ENCODE results near the gene SHISA6.
"Not testable (repeated sequence)": the region's sequence is repeated elsewhere in the genome, so short reads cannot be mapped to it uniquely, and the experiment has no call there.

The SHISA6 gene

DNA sequence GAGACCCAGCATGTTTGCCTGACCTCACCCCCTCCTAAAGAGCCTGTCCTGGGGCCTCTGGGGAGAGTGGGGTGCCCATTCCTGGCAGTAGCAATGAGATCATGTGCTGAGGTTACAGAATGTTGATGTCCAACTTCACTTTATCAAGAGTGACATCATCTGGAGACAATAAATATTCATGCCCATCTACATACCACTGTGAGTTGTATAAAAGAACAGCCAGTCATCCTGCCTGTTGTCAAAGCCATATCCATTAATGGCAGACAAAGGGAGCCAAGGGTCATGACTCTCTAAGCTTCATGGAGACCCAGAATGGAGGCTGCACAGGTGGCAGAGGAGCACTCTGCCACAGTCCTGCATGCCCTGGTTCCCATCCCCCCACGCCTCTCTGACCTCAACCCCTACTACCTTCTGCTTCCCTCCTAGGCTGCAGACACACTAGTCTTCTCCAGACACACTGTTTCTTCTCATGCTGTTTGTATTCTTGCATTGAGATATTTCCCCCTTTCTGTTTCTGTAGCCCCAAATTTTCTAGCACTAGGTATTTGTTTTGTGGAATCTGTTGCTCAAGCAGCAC lies 27.1 kb downstream of the SHISA6 start:
- no peak for DNase-seq

DNA sequence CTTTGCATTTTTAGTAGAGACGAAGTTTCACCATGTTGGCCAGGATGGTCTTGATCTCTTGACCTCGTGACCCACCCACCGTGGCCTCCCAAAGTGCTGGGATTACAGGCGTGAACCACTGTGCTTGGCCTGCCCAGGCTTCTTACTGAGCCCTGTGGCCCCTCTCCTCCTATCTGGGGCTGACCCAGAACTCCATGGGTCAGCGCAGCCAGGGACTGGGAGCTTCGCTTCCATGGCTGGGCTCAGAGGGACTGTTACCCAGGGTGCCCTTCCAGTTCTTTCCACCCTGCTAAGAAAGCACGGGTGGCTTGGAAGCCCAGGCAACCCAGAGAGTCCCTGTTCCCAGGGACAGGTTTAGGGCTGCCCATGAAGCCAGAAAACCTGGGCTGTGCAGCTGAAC lies 28.2 kb downstream of the SHISA6 start:
- DNase-seq, result no peak

DNA sequence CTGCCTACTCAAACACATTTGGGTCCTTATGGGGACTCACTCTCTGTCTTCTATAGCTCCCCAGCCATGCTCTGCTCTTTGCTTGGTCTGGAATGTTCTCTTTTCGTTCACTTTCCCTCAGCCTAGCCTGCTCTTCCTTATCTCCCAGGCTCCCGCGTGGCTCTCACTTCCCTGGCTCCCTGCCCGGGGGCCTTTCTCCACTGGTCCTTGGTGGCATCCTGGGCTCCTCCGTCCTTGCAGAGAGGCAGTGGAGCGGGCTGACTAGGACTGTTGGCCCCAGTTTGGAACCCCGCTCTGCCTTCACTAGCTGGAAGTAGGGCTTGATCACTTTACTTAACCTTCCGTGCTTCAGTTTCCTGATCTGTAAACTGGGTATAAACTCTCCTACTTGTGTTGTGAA lies 31.2 kb downstream of the SHISA6 start:
- DNase-seq, result no peak

DNA sequence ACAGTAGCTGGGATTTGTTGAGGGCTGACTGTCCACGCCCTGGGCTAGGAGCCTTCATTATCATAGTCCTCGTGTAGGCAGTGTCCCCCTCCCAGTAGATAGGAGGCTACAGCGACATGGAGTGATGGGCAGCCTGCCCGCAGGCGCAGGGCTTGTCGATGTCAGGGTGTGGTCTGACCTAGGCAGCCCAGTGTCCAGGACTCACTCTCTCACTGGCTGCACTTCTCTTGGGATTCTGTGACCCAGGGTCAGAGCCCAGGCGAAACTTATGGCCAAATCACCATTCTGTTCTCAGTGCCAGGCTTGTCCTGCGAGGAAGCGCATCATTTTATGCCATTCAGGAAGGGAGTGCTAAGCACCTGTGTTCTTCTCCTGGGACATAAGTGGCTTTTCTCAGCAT lies 32.6 kb downstream of the SHISA6 start:
- DNase-seq, result no peak

DNA sequence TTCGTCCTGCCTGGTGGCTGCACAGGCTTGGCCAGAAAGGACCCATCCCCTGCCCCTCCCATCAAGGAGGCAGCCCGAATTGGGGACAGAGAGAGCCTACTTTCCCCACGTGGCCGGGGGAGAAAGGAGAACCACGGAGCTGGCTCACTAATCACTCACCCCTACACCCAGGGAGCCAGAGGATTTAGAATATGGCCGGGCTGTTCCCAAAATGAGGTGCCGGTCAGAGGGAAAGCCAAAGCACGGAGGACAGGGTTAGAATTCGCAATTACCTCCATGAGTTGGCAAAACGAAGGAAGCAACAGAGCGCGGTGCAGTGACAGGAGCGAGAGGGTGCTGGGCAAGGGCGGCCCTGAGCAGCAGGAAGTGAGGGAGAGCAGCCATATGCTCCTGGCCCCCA lies 33.1 kb downstream of the SHISA6 start:
- DNase-seq, result no peak

DNA sequence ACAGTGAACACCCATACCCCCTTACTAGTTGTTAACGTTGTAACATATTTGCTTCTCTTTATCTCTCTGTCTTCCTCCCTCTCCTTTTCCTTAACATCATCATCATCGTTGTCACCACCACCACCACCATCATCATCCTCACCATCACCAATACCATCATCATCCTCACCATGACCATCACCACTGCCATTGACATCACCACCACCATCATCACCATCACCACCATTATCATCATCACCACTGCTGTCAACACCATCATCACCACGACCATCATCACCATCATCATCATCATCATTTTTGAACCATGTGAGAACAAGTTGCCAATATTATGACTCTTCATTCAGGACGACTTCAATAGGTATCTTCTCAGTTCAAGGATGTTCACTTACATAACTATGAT lies 35.5 kb downstream of the SHISA6 start:
- DNase-seq, result no peak

DNA sequence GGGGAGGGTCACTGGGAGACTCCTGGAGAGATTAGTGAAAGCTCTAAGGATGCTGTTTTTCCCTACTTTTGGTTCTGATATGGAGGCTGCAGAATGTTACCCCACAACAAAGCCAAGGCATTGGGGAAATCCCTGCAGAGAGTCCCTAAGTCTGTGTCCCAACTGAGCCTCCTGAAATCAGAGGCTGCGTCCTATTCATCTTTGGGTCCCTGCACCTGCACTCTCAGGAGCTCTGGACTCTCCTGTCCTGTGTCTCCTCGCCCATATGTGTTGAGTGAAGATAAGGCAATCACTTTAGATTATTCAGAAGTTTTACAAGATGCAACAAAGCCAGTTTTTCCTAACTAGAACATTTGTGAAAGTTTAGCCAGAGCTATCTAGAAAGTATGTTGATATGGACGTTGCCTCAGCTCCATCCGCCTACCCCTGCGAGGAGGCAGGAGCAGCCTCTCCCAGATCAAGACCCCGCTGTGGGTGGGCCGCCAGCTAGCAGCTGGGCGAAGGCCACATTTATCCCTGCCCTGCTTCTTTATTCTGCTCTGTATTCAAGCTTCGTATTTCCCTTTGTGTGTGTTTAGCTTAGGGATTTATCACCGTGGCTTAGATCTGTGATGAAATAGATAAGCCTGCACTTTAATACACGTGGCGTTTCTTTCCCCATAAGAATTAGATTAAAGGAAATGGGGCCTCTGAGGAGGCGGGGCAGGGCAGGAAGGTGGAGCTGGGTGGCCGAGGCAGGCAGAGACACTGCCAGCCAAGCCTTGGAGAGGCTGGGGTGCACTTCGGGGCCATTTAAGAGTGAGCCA lies 37.4 kb downstream of the SHISA6 start:
- DNase-seq, result no peak

DNA sequence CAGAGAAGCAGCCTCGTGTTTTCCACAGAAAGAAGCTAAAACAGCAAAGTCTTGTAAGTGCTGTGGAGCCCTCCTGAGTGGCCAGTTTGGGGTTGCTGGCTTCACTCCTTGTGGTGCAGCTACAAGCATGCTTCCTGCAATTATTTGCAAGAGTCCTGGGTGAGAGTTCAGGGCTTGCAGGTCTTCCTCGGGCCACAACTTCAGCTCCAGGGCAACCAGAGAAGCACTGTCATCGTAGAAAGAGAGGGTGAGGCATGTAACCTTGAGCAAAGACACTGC lies 37.9 kb downstream of the SHISA6 start:
- no peak for DNase-seq

DNA sequence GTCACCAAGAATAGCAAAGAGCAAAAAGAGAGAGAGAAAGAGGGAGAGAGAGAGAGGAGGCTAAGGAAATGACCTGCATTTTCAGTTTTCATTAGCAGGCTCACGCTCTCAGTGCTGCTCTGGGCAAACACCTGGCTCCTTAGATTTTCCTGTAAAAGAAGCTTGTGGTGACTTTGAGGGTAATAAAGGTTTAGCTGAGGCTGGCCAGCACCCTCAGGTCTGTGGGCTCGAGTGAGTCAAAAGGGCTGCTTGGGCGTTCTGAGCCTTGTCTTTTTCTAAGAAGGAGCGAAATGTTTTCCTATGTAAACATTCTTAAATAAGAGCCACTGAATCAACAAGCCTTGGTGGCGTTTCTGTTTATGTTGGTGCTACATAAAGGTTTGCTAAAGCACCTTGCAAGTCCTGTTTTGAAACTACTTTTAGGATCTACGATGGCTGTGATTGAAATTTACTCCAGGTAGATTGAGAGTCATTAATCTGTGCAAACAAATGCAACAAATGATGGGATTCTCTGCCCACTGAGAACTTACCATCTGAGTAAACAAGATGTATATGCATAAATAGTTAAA lies 38.8 kb downstream of the SHISA6 start:
- DNase-seq, result no peak

DNA sequence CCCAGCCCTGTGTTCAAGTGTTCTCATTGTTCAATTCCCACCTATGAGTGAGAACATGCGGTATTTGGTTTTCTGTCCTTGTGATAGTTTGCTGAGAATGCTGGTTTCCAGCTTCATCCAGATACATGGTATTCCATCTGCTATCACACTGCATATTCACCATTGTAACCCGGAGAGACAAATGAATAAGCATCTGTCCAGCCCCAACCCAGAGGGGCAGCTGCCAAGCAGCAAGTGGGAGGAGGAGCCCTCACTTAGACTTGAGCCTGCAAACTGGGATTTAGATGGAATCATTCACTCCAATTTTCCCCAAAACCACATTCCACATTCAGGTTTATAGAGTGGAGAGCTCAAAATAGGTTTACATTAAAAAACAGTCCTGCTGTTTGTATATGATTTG lies 41.6 kb downstream of the SHISA6 start:
- no peak for DNase-seq

DNA sequence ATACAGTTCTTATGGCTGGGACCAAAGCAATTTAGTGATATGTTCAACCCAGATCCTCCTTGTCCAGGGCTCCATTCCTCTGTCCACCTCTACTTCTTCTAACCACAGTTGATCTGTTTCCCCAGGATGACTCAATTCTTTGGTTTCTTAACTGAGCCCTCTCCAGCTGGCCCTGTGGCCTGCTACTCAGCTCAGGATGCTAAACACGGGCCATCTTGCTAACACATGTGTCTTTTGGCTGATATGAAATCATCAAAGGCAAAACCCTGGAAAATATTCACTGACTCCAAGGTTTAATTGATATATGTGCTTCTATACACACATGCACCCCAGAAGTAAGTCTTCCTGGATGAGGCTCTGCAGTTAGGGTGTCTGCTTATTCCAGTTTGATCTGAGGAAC lies 43.8 kb downstream of the SHISA6 start:
- DNase-seq, result no peak

DNA sequence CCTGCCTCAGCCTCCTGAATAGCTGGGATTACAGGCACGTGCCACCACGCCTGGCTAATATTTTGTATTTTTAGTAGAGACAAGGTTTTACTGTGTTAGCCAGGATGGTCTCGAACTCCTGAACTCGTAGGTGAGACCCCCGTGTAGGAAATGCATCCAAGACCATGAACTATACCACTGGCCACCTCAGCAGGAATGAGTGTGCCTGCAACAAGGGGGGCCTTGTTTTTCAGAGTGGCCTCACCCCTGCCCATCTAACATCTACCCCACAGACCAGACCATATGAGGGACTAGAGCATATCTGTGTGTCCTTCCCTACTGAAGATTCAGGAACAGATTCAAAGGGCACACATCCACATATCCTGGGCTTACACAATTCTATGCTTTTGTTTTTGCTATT lies 44.9 kb downstream of the SHISA6 start:
- DNase-seq, result no peak

DNA sequence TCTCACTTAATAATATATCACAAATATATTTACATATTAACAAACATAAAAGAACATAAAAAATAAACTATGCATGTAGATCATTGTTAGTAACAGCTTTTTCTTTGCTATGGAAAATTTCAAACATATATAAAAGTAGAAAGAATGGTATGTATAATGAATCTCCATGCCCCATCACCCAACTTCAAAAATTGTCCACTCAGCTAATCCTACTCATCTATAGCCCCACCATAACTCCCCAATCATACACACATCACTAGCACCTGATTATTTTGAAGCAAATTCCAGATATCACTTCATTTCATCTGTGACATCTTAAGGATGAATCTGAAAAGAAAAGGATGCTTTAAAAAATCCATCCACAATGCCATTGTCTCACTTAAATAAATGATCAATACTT lies 46.8 kb downstream of the SHISA6 start:
- no peak for DNase-seq

DNA sequence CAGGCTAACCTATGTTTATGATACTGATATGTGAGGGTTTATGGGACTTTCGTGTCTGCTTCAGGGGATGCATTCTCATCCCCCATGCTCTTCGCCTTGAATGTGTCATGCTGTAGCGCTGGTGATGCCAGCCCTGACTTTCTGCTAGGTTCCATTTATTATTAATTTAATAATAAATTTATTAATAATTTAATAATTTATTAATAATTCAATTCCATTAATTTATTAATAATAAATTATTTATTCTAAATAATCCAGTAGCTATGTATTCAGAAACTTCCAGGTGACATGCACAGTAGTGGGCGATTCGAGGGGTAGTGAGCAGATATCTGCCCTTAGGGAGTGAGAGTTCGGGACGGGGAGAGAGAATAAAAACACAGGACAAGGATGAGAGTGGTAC lies 49.8 kb downstream of the SHISA6 start:
- DNase-seq, result no peak

DNA sequence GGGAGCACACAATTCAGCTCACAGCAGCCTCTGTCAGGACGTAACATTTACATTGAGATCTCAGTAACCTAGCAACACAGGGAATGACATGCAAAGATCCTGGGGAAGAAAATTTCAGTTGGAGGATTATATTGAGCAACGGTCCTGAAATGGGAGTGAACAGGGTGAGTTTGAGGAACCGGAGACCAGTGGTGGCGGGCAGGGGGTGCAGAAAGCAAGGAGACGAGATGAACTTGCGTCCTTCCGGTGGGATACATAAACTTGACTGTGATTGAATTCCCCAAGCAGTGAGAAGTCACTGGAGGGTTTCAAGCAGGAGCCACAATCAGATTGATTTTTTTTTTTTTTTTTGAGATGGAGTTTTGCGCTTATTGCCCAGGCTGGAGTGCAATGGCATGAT lies 51.5 kb downstream of the SHISA6 start:
- no peak for DNase-seq

DNA sequence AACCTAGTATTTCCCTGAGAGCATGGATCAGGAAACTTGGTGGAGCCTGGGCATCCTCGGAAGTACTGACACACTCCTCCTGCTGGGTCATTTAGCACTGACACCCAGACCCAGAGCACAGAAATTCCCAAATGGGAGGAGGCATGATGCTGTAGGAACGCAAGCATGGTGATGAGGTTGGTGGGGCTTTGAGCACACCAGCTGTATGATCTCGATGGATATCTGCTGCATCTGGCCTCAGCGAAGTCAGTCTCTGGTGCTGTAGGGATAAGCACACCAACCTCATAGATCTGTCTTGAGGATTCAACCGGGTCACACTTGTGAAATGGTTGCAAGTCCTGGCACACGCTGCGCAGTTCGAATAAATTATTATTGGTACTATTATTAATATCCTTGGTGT lies 52.5 kb downstream of the SHISA6 start:
- no peak for DNase-seq

DNA sequence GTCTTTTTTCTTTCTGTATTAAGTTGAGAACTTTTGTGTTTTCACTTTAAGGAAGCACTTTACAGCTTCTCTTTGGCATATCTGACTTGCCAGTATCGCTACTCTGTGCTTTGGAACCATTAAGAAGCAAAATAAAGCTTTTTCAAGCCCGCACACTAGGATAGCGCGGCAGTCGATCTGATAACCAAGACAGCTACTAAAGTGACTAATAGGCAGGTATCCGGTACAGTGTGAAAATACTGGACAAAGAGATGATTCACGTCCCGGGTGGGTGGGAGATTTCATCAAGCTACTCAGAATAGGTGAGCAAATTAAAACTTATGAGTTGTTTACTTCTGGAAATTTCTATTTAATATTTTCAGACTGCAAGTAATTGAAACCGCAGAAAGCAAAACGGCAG lies 53.8 kb downstream of the SHISA6 start:
- DNase-seq, result no peak

DNA sequence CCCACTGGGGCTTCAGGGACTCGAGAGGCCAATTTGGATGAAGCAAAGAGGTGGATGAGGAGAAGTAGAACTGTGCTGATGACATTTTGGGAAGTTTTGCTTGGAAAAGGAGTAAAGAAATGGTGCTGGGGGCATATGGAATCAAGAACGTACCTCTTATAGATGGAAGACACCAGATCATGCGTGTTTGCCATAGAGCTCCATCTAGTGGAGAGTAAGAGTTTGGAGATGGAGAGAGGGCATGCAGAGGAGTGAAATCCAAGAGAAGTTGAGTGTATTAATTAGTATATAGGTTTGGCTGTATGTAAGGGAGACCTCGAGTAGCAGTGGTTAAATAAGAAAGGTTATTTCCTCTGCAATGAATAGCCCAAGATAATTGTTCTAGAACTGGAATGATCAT lies 56.0 kb downstream of the SHISA6 start:
- no peak for DNase-seq

DNA sequence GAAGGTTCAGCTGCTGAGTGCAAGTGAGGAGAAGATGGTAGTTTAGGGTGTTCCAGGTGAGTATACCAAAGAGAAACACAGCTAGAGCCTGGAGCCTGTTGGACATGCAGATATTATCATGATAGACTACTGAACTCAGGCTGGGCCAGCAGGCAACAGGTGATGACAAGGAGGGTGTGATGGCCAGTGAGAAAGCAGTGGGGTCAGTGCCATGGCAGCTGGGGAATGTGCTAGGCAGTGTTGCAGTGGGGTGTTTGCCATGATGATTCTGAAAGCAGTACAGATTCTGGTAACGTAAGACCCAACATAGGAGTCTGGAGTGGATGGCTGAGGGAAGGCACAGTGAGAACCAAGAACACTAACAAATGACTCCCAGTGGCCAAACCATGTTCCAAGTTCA lies 57.4 kb downstream of the SHISA6 start:
- no peak for DNase-seq

DNA sequence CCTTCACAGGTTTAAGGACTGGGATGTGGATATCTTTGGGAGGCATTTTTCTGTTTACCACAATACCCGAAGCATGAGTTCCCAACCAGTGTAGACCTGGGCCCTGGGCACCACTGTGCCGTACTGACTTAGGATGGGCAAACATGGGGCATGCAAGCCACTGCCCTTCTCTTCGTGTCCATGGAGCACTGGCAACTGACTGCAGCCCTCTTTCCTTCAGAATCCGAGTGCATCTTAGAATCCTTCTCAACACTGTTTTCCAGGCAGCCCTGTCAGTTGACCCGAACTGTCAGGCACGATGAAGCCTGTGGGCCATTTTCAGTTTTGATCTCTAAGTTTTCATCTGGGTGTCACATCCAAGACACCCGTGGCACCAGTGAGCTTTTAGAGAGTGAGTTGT lies 59.2 kb downstream of the SHISA6 start:
- no peak for DNase-seq

DNA sequence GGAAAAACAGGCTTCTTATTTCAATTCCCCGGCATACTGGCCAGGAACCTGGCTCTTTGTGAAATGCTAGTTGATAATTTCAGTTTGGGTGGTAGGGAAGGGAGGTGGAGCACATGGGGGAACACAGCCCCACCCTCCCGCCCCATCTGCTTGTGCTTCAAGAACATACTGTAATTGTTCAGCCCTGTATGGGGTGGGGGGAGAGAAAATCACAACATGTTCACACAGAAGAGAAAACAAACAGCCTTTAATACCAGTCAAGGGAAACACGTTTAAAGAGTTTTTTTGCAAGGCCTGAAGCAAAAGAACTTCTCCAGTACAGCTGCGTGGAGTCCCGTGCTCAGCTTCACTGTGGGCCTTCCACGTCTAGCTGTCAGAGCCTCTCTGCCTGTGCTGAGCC lies 59.7 kb downstream of the SHISA6 start:
- no peak for DNase-seq

DNA sequence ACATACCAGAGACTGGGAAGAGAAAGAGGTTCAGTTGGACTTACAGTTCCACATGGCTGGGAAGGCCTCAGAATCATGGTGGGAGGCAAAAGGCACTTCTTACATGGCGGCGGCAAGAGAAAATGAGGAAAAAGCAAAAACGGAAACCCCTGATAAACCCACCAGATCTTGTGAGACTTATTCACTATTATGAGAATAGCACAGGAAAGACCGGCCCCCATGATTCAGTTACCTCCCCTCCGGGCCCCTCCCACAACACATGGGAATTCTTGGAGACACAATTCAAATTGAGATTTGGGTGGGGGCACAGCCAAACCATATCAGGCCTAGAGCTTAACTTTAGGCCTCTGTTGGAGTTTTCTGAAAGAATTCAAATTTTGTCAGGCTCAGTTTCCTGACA lies 60.9 kb downstream of the SHISA6 start:
- DNase-seq, result not testable (repeated sequence)

DNA sequence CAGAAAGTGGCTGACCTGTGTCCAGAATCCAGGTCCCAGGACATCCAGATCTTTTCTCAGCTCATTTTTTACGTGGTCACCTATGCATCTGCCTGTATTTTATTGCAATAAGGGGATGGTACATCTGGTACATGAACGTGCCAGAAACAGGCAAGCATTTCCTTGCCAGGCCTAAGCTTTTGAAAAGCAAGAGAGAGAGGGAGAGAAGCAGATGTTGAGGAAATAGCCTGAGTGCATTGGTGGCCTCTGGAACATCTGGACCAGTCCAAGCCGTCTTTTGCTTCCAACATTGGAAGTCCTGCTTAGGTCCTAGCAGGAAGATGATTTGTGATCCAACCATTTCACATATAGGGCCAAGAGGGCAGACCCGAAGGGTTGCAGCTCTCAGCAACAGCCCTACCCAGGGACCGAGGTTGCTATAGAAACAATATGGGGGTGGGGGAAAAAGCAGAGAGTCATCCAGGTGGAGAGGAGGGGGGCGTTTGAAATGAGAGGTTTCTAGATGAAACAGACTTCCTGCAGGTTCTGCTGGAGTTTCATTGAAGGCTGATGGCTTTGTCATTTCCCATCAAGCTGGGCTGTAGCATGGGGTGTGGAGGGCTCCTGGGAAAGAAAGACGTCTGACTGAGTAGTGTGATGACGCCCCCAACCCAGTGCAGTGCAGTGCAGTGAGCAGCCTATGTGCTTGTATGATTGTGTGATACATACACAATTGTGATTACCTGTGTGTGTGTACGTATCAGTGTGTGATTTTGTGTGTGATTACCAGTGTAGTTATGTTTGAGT lies 61.6 kb downstream of the SHISA6 start:
- no peak for DNase-seq

DNA sequence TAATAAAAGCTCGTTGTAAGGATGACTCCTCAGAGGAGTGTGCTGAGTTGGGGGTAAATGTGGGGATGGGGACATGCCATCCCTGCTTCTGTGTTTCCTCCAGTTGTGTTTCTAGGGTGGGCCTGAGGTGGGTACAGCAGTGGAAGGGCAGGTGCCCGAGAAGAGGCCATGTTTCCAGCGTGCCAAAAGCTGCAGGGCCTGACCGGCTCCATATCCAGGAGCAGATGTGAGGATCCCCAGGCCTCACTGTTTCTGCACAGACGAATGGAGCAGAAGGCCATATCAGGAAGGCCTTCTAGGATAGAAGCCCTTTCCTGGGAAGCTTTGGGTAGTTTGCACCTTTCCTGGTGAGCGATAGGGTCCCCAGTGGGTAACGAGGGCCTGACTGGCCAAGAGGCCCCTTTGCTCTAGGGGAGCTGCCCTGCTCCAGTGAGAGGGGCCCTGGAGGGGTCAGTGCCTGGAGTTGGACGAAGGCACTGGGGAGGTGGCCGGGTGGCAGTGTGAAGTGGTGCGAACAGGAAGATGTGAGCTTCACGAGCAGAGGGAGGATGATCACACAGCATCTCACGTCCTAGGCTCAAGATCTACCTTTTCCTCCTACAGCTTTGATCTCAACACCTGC lies 62.9 kb downstream of the SHISA6 start:
- DNase-seq, result no peak
